ENCODE measurements around the gene RPS25.

DNA sequence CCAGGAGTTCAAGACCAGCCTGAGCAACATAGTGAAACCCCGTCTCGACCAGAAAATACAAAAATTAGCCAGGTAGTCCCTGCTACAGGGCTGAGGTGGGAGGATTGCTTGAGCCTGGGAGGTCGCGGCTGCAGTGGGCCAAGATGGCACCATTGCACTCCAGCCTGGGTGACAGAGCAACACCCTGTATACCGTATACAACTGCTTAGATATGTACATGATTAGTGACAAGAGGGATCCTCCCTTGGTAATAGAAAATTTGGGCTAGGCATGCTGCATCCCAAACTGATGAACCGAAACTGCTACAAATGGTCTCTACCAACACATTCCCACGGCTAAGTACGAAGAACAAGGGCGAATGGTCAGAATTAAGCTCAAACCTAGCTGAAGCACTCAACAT is 24.8 kb upstream of the RPS25 start:
- TF ChIP-seq EZH2 (IDR thresholded peaks at IDR 0.05; ENCODE audit: borderline replicate concordance, low read length): no peak
- TF ChIP-seq, protein P1, sequence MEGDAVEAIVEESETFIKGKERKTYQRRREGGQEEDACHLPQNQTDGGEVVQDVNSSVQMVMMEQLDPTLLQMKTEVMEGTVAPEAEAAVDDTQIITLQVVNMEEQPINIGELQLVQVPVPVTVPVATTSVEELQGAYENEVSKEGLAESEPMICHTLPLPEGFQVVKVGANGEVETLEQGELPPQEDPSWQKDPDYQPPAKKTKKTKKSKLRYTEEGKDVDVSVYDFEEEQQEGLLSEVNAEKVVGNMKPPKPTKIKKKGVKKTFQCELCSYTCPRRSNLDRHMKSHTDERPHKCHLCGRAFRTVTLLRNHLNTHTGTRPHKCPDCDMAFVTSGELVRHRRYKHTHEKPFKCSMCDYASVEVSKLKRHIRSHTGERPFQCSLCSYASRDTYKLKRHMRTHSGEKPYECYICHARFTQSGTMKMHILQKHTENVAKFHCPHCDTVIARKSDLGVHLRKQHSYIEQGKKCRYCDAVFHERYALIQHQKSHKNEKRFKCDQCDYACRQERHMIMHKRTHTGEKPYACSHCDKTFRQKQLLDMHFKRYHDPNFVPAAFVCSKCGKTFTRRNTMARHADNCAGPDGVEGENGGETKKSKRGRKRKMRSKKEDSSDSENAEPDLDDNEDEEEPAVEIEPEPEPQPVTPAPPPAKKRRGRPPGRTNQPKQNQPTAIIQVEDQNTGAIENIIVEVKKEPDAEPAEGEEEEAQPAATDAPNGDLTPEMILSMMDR (IDR thresholded peaks at IDR 0.05; ENCODE audit: low read length): no peak

All from OCI-LY1 (cell line).